Sigmoid colon (tissue), 7 donors: ENCODE measurements around the gene MAML1. TPM values are rescaled to one million over a fixed set of nuclear protein-coding genes. Genes with fewer than 3 reads are reported as not detected.

Experiments used
- DNase-seq: peaks from one replicate; pipeline ENCODE4 v3.0.0-alpha.2; 2019
- H3K27ac ChIP-seq, 4 donors: fragments of 200-600 bp; sonication (generic); one replicate each; pipeline ENCODE4 v1.5.1; 2016 to 2019; ENCODE audit warnings: mild to moderate bottlenecking in 1 of 4
- H3K27me3 ChIP-seq, 3 donors: fragments of 200-600 bp; sonication (generic); one replicate each; pipeline ENCODE4 v1.5.1; 2019; ENCODE audit warnings: mild to moderate bottlenecking in 1 of 3
- H3K36me3 ChIP-seq, 4 donors: fragments of 200-600 bp; sonication (generic); one replicate each; pipeline ENCODE4 v1.5.1; 2016 to 2019
- H3K4me1 ChIP-seq, 4 donors: fragments of 200-600 bp; sonication (generic); one replicate each; pipeline ENCODE4 v1.5.1; 2017 to 2019
- H3K4me3 ChIP-seq, 4 donors: fragments of 200-600 bp; sonication (generic); one replicate each; pipeline ENCODE4 v1.5.1; 2017 to 2019; ENCODE audit warnings: mild to moderate bottlenecking in 2 of 4, moderate library complexity in 1 of 4
- H3K9me3 ChIP-seq, 4 donors: fragments of 200-600 bp in 3 of 4; sonication (generic) in 3 of 4; one replicate each; pipeline versions ENCODE4 v1.5.1 to v1.6.1; 2013 to 2019
- CTCF ChIP-seq, 4 experiments: fragments of 450-650 bp in 3 of 4; fragments of 200-600 bp in 1 of 4; IDR thresholded peaks; one replicate each; pipeline ENCODE4 v1.5.1; 2016 to 2019; ENCODE audit warnings: antibody characterized with exemption in 4 of 4, mild to moderate bottlenecking in 3 of 4, moderate library complexity in 2 of 4
- EP300 ChIP-seq, 4 donors: sonication (generic); formaldehyde crosslinking; IDR thresholded peaks; one replicate each; pipeline ENCODE4 v1.6.1; 2017; ENCODE audit warnings: antibody characterized with exemption in 4 of 4
- POLR2A ChIP-seq, 2 donors: fragments of 450-650 bp; IDR thresholded peaks; one replicate each; pipeline ENCODE4 v1.6.1; 2016; ENCODE audit warnings: antibody characterized with exemption in 2 of 2, mild to moderate bottlenecking in 2 of 2, moderate library complexity in 2 of 2
- POLR2AphosphoS5 ChIP-seq, 4 donors: sonication (generic); formaldehyde crosslinking; IDR thresholded peaks; one replicate each; pipeline ENCODE4 v1.6.1; 2017; ENCODE audit warnings: antibody characterized with exemption in 4 of 4
- WGBS, 2 donors: extraction: QIAGEN DNeasy Blood & Tissue Kit; methylation state at CpG; one replicate each; pipeline ENCODE4 v1.1.7; 2013; 5-methylcytosine and 5-hydroxymethylcytosine counted together
- intact Hi-C: fragments of 100-400 bp; cut with DNase I; formaldehyde crosslinking; loops from one replicate; pipeline ENCODE4 v1.15.1; 2023
- polyA plus RNA-seq, 3 donors: library from polyadenylated mRNA; stranded (reverse); fragments of 200-250 nt; gene quantifications; one replicate each; pipeline ENCODE4 v1.2.3, GENCODE V29; 2013
- total RNA-seq, 4 donors: library from RNA; depleted of rRNA; stranded (reverse); fragments of >200 nt; gene quantifications; one replicate each; pipeline ENCODE4 v1.1.0, GENCODE V29; 2016
- donor health status: healthy with polysubstance abuse.
- donor health status: Bipolar disorder and iron deficiency.
- donor health status: healthy.

MAML1 gene
- total and polyA plus RNA-seq, 7 donors = 7.2 to 30.2 (median 18.1) TPM

DNA sequence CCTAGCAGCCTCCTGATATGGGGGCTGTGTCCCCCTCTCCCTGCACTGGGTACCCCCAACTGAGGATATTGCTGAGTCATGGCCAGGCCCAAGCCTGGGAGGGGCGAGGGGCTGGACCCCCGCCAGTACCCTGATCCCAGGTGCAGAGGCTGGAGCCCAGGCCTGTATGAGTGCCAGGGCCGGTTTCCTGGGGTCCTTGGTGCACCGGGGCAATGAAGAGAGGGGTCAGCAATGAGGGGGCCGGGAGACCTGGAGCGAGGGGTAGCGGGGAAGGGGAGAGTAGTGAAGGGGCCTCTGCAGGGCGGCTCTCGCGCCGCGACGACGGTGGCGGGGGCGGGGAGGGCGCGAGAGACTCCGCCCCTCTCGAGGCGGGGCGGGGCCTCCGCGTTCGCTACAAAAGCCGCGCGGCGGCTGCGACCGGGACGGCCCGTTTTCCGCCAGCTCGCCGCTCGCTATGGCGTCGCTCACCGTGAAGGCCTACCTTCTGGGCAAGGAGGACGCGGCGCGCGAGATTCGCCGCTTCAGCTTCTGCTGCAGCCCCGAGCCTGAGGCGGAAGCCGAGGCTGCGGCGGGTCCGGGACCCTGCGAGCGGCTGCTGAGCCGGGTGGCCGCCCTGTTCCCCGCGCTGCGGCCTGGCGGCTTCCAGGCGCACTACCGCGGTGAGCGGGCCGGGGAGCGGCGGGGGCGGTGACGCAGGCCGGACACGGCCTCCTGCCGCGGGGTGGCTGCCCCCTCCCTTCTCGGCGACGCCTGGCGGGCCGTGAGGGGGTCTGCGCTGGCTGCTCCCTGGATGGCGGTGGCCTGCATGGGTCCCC is 88.1 kb downstream of the MAML1 start, which contains the start of gene SQSTM1:
Gene SQSTM1 (plus strand): TSS at position 423 of the 815 bp plus-strand sequence. CDS start 32 bp downstream, at position 455.
- H3K9me3 ChIP-seq = no peaks in the 10 kb centered on the region
- H3K4me3 ChIP-seq = peak within 1 kb of the TSS; percentile 68 to 99 (median 97)
- intact Hi-C loops = loop anchor here (2.0 to 5.0 kb wide), 2 partner anchors 14 to 37 kb away; partner anchors contain the start of genes MGAT4B and MRNIP
- TF ChIP-seq EP300 (IDR thresholded peaks at IDR 0.05) (peak in 1 of 4 donors; percentile 28), POLR2AphosphoS5 (IDR thresholded peaks at IDR 0.05) (peak; percentile 99 to 100 (median 99)), CTCF (IDR thresholded peaks at IDR 0.05) (no peak), POLR2A (IDR thresholded peaks at IDR 0.05) (peak; percentile 92 to 97)
- H3K27me3 ChIP-seq = no peaks in the 10 kb centered on the region
- 0 to 1% methylated on average over 81 of the region's 81 CpGs for WGBS, 2 donors
- peaks cover 24 to 34% (median 24%) of the 10 kb centered on the region in 4 donors for H3K36me3 ChIP-seq
- H3K4me1 ChIP-seq = peaks cover 0 to 81% (median 76%) of the 10 kb centered on the region in 4 donors
- peak within 1 kb of the TSS; percentile 97 to 100 (median 99) for H3K27ac ChIP-seq
- DNase-seq = peak; percentile 91

GRCh38 chr5:179821298-179822058 is 88.9 kb downstream of the MAML1 start:
- H3K4me3 ChIP-seq = peak overlapping the region; percentile 68 to 99 (median 97)

GRCh38 chr5:179822059-179822432 is 89.4 kb downstream of the MAML1 start:
- no peak for DNase-seq
- H3K9me3 ChIP-seq = no peaks in the 10 kb centered on the region
- H3K36me3 ChIP-seq = peaks cover 27 to 48% (median 36%) of the 10 kb centered on the region in 4 donors
- H3K4me3 ChIP-seq = peak overlapping the region; percentile 68 to 99 (median 97)
- WGBS, 2 donors = 14 to 49% methylated on average over 3 of the region's 3 CpGs
- H3K27ac ChIP-seq = peak overlapping the region; percentile 97 to 100 (median 99)
- no peaks in the 10 kb centered on the region for H3K27me3 ChIP-seq
- intact Hi-C loops = loop anchor here (5.0 kb wide), 1 partner anchor 35 kb away; the partner anchor contains the start of gene MRNIP
- TF ChIP-seq EP300 (IDR thresholded peaks at IDR 0.05) (no peak), CTCF (IDR thresholded peaks at IDR 0.05) (no peak), POLR2A (IDR thresholded peaks at IDR 0.05) (no peak), POLR2AphosphoS5 (IDR thresholded peaks at IDR 0.05) (no peak)
- H3K4me1 ChIP-seq = peaks cover 0 to 86% (median 80%) of the 10 kb centered on the region in 4 donors

More at GRCh38 chr5:179821298-179822058, 88.9 kb downstream of the MAML1 start:
- Histone ChIP-seq H3K36me3 (peaks cover 27 to 42% (median 30%) of the 10 kb centered on the region in 4 donors), H3K4me1 (peaks cover 0 to 86% (median 78%) of the 10 kb centered on the region in 4 donors), H3K9me3 (no peaks in the 10 kb centered on the region), H3K27me3 (no peaks in the 10 kb centered on the region), H3K27ac (peak overlapping the region; percentile 97 to 100 (median 99))
- intact Hi-C loops = loop anchor here (2.0 to 5.0 kb wide), 2 partner anchors 15 to 36 kb away; partner anchors contain the start of genes MGAT4B and MRNIP
- 0% methylated on average over 54 of the region's 54 CpGs for WGBS, 2 donors
- no peak for TF ChIP-seq EP300 (IDR thresholded peaks at IDR 0.05)
- peak; percentile 79 to 82 for TF ChIP-seq POLR2A (IDR thresholded peaks at IDR 0.05)
- TF ChIP-seq POLR2AphosphoS5 (IDR thresholded peaks at IDR 0.05) = peak; percentile 95 to 97 (median 97)
- no peak for TF ChIP-seq CTCF (IDR thresholded peaks at IDR 0.05)
- peak; percentile 99 for DNase-seq

DNA sequence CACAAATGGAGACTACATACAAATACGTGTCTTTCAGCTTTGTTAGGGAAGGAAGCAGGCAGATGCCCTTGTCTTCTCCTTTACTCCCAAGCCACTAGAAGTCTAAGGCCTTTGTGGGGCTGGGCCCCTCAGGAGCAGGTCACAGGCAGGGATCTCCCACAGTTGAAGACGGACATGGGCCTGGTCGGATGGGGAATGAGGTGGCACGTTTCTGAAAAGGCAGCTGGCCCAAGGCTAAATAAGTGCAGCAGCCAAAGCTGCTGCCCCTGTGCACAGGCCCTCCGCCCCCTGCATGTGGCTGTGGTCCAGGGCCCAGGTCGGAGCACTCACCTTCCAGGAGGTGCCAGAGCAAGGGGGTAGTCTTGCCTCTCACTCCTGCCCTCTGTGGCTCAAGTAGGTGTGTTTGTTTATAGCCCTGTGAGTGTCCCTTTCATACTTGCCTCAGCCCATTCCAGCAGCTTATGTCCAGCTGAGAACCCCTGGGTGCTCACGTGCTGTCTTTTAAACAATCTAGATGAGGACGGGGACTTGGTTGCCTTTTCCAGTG is 89.9 kb downstream of the MAML1 start:
- no peaks in the 10 kb centered on the region for H3K27me3 ChIP-seq
- peak overlapping the region; percentile 68 to 99 (median 97) for H3K4me3 ChIP-seq
- H3K4me1 ChIP-seq = peaks cover 0 to 86% (median 80%) of the 10 kb centered on the region in 4 donors
- 41 to 67% methylated on average over 8 of the region's 8 CpGs for WGBS, 2 donors
- peaks cover 30 to 52% (median 40%) of the 10 kb centered on the region in 4 donors for H3K36me3 ChIP-seq
- DNase-seq = peak; percentile 66
- no peak for TF ChIP-seq CTCF (IDR thresholded peaks at IDR 0.05)
- no peak for TF ChIP-seq POLR2AphosphoS5 (IDR thresholded peaks at IDR 0.05)
- TF ChIP-seq EP300 (IDR thresholded peaks at IDR 0.05) = no peak
- TF ChIP-seq POLR2A (IDR thresholded peaks at IDR 0.05) = no peak
- intact Hi-C loops = loop anchor here (5.0 kb wide), 1 partner anchor 35 kb away; the partner anchor contains the start of gene MRNIP
- H3K9me3 ChIP-seq = no peaks in the 10 kb centered on the region
- peak overlapping the region; percentile 97 to 100 (median 99) for H3K27ac ChIP-seq
